ENCODE data around the gene MAT2A.
"Not testable (repeated sequence)": the region's sequence is repeated elsewhere in the genome, so short reads cannot be mapped to it uniquely, and the experiment has no call there.

Gene MAT2A

DNA sequence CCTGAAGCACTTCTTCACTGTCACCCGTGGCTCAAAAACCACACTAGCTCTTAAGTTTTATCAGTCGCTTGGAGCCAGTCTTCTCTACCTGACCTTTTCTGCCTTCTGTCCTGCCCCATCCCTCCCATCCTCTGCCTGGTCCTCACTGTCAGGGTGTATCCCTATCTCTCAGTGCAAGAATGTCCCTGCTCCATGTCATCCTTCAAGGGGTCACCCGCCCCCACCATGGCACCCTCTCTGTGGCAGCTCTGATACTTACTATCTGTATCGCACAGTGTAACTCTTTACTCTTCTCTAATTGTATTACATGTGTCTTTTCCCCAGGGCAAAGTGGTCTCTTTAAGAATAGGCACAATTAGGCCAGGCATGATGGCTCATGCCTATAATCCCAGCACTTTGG is 49.7 kb downstream of the MAT2A start:
- Histone ChIP-seq H3K4me1 (ENCODE audit: insufficient read depth, low read length) (peaks cover 14% of the 10 kb centered on the region), H3K36me3 (ENCODE audit: insufficient read depth, low read length) (no peaks in the 10 kb centered on the region), H3K9ac (ENCODE audit: low read depth, low read length) (no peak overlapping the region), H3K9me3 (ENCODE audit: control insufficient read depth, insufficient read depth, low read length) (no peaks in the 10 kb centered on the region)

DNA sequence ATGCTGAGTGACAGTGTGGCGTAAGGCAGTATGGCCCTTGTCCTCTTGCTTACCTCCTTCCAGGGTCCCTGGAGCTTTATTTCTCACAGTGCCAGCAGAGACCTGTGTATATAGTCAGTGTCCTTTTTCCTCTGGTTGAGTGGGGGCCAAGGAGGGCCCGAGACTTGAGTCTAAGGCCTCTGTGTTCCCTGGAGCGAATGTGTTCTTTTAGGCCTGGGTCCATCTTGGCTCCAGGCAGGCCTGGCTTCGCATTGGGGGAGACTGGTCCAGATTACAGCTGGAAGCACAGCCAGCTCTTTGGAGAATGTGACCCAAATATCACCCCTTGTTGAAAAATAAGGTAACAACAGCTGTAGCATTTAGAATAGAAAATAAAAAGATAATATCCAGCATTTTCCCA is 50.2 kb downstream of the MAT2A start:
- H3K4me1 ChIP-seq (ENCODE audit: insufficient read depth, low read length) = peaks cover 14% of the 10 kb centered on the region
- H3K36me3 ChIP-seq (ENCODE audit: insufficient read depth, low read length) = no peaks in the 10 kb centered on the region
- H3K9ac ChIP-seq (ENCODE audit: low read depth, low read length) = no peak overlapping the region
- H3K9me3 ChIP-seq (ENCODE audit: control insufficient read depth, insufficient read depth, low read length) = no peaks in the 10 kb centered on the region

- Histone ChIP-seq H3K36me3 (ENCODE audit: insufficient read depth, low read length) (no peaks in the 10 kb centered on the region), H3K9ac (ENCODE audit: low read depth, low read length) (no peak overlapping the region)
These were observed 51.2 kb downstream of the MAT2A start for GRCh38 chr2:85589982-85590791.

GRCh38 chr2:85590950-85591349 is 52.0 kb downstream of the MAT2A start:
- Histone ChIP-seq H3K9ac (ENCODE audit: low read depth, low read length) (no peak overlapping the region), H3K36me3 (ENCODE audit: insufficient read depth, low read length) (no peaks in the 10 kb centered on the region), H3K9me3 (ENCODE audit: control insufficient read depth, insufficient read depth, low read length) (no peaks in the 10 kb centered on the region), H3K4me1 (ENCODE audit: insufficient read depth, low read length) (peaks cover under 1% of the 10 kb centered on the region)

More at GRCh38 chr2:85589982-85590791, 51.2 kb downstream of the MAT2A start:
- Histone ChIP-seq H3K4me1 (ENCODE audit: insufficient read depth, low read length) (peaks cover 8% of the 10 kb centered on the region), H3K9me3 (ENCODE audit: control insufficient read depth, insufficient read depth, low read length) (no peaks in the 10 kb centered on the region)

- Histone ChIP-seq H3K36me3 (ENCODE audit: insufficient read depth, low read length) (no peaks in the 10 kb centered on the region), H3K9ac (ENCODE audit: low read depth, low read length) (no peak overlapping the region), H3K4me1 (ENCODE audit: insufficient read depth, low read length) (no peaks in the 10 kb centered on the region), H3K9me3 (ENCODE audit: control insufficient read depth, insufficient read depth, low read length) (no peaks in the 10 kb centered on the region)
These were observed 52.6 kb downstream of the MAT2A start for GRCh38 chr2:85591563-85591962.

DNA sequence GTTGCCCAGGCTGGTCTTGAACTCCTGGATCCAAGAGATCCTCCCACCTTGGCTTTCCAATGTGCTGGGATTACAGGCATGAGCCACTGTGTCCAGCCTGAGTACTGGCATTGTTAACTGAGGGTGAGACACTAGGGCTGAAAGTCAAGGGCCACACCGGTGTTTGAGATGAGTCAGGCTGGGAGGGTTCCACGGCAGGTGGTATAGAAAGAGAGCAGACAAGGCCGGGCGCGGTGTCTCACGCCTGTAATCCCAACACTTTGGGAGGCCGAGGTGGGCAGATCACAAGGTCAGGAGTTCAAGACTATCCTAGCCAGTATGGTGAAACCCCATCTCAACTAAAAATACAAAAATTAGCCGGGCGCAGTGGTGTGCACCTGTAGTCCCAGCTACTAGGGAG is 53.3 kb downstream of the MAT2A start:
- not testable (repeated sequence) for H3K9me3 ChIP-seq (ENCODE audit: control insufficient read depth, insufficient read depth, low read length); H3K9ac ChIP-seq (ENCODE audit: low read depth, low read length); H3K4me1 ChIP-seq (ENCODE audit: insufficient read depth, low read length); H3K36me3 ChIP-seq (ENCODE audit: insufficient read depth, low read length)

GRCh38 chr2:85593023-85593422 is 54.1 kb downstream of the MAT2A start:
- no peaks in the 10 kb centered on the region for H3K4me1 ChIP-seq (ENCODE audit: insufficient read depth, low read length)
- H3K36me3 ChIP-seq (ENCODE audit: insufficient read depth, low read length) = peaks cover 2% of the 10 kb centered on the region; the same call in 1 of the 2 replicates
- no peak overlapping the region for H3K9ac ChIP-seq (ENCODE audit: low read depth, low read length)
- no peaks in the 10 kb centered on the region for H3K9me3 ChIP-seq (ENCODE audit: control insufficient read depth, insufficient read depth, low read length)
